HG02610 (cell line): ENCODE data around the gene NARS2.
"Not testable (repeated sequence)": the region's sequence is repeated elsewhere in the genome, so short reads cannot be mapped to it uniquely, and the experiment has no call there.

Source experiments
- ATAC-seq: cut with Tn5 transposase; IDR thresholded peaks from one replicate; pipeline ENCODE4 v1.9.1; 2021; ENCODE audit warnings: mild to moderate bottlenecking, moderate library complexity; ENCODE audit not compliant: unreplicated experiment

NARS2 gene

DNA sequence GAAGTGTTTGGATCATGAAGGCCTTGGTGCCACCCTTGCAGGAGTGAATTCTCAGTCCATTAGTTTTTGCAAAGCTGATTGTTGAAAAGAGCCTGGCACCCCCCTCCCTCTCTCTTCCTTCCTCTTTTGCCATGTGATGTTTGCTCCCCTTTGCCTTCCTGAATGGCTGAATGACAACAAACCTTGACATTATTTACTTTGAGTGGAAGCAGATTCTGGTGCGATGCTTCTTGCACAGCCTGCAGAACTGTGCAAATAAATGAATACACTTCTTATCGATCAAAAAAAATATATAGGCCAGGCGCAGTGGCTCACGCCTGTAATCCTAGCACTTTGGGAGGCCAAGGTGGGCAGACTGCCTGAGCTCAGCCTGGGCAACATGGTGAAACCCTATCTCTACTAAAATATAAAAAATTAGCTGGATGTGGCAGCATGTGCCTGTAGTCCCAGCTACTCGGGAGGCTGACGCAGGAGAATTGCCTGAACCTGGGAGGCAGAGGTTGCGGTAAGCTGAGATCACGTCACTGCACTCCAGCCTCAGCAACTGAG lies 2.0 kb upstream of the NARS2 start:
- ATAC-seq: no peak

DNA sequence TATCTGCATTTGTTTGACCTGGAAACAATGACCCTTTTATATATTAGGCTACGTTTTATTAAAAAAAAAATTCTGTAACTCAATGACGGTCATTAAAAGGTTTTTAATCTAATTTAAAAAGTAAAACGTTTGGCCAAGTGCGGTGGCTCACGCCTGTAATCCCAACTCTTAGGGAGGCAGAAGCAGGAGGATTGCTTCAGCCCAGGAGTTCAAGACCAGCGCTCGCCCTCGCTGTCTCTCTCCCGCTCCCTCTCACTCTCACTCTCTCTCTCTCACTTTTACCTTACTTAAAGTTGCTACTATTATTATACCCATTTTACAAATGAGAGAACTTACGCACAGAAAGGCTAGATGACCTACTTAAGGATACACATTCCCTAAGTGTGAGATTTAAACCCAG lies 814 bp upstream of the NARS2 start:
- no peak for ATAC-seq

DNA sequence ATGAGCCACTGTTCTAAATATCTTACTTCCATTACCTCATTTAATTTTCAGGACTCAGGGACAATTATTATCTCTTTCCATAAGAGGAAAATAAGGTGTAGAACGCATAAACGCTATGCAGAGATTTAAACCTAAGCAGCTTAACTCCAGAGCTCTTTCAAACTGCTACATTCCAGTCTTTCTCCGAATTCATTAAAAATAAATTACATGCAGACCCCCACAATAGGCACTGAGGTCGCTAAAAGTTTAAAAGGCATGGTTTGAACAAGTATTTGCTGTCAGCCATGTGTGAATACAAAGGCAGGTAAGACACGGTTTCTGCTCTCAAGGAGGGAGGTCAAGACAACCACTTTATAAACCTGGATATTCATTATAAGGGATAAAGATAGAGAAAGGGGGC lies 983 bp downstream of the NARS2 start:
- no peak for ATAC-seq

DNA sequence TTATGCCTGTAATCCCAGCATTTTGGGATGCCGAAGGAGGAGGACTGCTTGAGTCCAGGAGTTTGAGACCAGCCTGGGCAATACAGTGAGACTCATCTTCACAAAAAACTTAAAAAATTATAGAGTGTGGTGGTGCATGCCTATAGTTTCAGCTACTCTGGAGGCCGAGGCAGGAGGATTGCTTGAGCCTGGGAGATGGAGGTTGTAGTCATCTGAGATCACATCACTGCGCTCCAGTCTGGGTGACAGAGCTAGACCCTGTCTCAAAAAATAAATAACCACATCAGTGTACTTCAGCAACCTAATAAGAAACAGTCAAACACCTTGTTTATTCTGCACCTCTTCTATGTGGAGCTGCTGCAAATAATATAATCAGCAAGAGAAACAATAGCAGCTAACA lies 1.4 kb downstream of the NARS2 start:
- no peak for ATAC-seq

DNA sequence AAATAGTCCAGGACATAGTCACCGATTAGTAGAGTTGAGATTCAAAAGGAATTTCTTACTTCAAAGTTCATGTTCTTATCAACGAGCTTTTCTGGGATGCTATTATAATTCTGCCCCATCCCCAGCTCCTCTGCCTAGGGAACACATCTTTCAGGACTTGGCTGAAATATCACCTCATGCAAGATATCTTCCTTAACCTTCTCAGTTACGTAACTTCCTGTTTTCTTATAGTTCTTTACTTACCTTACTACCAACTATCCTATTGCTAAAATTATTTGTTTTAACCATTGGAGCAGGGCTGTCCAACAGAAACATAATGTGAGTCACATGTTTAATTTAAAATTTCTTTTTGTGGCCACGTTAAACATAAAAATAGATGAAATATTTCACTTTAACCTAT lies 2.3 kb downstream of the NARS2 start:
- ATAC-seq: no peak

DNA sequence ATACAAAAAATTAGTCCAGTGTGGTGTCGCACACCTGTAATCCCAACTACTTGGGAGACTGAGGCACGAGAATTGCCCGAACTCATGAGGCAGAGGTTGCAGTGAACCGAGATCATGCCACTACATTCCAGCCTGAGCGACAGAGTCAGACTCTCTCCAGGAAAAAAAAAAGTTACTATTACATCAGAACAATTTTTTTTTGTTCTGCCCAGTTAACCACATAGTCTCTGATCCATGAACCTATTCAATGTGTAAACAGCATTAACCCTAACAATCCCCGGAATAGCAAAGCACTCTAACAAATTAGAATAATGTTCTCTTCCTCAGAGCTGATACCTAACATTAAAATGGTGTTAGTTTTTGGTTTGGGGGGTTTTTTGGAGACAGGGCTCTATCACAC lies 4.6 kb downstream of the NARS2 start:
- no peak for ATAC-seq

DNA sequence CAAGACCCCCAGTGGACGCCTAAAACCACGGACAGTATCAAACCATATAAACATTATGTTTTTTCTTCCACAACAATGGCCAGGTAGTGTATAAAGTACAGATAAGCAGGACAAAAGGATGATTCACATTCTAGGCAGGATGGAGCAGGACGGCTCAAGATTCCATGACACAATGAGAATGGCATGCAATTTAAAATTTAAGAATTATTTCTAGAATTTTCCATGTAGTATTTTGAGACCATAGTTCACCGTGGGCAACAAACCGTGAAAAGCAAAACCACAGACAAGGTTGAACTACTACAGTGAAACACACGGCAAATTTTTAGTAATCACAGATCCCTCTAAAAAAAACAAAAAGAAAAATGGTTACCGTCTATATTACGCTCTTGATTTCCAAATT lies 7.5 kb downstream of the NARS2 start:
- ATAC-seq: no peak

DNA sequence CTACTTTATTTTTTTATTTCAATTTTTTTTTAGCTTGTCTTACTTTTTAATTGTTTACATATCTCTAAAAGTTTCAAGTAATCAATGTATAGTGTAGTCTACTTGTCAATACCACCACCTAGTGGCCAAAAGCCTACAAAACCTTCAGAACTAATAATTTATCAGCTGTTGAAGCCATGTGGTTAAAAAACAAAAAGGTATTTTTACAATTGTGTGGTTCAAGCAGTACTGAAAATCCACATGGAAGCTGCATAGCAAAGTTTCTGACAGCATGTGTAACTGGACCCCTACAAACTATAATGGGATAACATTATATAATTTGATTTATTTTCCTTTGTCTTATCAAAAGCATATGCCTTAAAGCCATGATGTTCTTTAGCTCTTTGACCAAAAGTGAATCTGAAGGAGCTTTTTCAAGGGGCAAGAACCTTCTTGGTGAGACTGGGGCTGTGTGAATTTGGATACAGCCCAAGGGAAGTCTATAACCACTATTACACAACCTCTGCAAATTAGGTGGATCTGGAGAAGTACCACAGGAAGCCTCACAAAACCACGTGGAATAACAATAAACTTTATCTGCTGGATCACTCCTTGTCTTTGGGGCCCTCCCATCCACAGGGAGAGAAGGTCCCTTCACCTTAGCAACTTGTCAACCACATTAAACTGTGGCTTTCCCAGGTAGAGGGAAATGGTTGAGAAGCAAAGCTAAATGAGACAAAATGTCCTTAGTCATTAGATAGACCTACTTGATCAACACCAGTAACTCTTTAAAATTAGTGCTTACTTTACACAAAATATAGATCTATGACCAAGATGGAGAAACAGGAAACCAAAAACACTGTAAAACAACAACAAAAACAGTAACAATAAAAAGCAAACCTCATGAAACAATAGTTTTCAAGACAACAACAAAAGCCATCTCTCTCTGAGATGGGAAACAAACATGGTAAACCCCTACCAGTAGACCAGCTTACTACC lies 9.9 kb downstream of the NARS2 start:
- ATAC-seq: peak; percentile 38

DNA sequence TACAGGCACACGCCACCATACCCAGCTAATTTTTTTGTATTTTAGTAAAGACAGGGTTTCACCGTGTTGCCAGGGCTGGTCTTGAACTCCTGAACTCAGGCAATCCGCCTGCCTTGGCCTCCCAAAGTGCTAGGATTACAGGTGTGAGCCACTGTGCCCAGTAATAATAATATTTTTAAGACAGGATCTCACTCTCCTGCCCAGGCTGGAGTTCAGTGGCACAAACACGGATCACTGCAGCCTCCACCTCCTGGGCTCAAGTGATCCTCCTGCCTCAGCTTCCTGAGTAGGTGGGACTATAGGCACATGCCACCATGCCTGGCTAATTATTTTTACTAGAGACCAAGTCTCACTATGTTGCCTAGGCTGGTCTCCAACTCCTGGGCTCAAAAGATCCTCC lies 10.6 kb downstream of the NARS2 start:
- not testable (repeated sequence) for ATAC-seq

DNA sequence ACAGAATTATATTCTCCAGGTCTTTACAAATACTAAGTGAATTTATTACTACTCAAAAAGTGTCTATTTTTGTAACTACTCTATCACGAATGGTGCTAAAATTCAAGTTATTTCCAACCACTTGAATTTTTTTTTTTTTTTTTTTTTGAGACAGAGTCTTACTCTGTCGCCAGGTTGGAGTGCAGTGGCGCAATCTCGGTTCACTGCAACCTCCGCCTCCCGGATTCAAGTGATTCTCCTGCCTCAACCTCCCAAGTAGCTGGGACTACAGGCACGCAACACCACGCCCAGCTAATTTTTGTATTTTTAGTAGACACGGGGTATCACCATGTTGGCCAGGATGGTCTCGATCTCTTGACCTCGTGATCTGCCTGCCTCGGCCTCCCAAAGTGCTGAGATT lies 11.6 kb downstream of the NARS2 start:
- not testable (repeated sequence) for ATAC-seq

DNA sequence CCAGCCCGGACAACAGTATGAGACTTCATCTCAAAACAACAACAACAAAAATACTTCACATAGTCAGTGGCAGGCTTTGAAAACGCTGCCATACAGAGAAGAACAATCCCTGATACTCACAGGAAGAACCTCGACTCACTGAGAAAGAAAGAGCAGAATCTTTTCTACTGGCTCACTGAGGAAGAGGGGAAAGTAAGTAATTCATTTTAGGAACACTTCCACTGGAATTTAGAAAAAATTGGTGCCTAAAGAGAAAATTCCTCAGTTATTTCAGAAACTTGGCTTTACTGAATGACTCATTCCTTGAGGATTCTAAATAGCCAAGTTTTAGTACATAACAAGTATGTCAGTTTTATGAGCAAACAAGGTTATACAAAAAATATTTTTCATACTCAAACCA lies 12.3 kb downstream of the NARS2 start:
- ATAC-seq: no peak

DNA sequence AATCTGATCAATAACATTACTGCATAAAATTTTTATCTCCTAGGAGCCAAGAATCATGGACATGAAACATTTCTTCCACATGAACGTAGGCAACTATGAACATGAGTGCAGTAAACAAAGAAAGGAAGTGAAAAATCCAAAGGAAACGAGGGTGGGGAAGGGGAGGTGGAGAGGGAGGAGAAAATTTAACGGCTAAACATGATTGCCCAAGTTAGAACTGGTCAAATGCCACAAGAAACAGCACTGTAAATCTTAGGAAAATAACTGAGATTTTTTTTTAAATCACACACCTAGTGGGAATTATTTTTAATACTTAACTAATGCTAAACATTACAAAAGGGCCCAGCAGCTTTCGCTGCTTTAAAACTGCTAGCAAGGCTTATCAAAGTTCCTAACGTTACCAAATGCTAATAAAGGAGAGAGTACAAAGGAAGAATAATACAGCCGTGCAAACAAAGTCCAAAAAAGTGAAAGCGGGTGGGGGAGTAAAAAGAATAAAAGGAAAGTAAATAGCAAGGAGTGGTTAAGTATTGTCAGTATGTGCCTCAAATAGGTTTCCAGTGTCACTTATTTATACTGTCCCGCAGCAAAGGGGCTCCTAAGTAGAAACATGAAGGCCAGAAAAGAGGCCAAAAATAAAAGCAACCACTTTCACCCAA lies 13.7 kb downstream of the NARS2 start:
- no peak for ATAC-seq

DNA sequence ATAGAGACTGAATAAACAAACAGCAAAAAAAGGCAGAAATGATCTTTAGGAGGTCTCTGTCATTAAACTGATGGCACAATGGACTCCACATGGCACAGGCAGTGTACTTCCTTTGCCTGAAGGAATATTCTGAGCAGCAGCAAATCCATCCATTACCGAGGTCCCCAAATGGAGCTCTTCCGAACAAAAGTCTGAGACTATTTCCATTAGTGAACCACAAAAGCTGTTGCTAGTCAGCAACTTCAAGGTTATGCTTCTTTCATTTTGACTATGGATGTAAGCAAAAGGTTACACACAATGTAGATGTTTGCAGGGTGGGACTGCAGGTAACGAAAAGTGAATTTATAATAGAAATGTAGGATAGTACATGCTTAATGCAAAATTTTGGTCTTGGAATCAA lies 14.5 kb downstream of the NARS2 start:
- peak; percentile 60 for ATAC-seq

DNA sequence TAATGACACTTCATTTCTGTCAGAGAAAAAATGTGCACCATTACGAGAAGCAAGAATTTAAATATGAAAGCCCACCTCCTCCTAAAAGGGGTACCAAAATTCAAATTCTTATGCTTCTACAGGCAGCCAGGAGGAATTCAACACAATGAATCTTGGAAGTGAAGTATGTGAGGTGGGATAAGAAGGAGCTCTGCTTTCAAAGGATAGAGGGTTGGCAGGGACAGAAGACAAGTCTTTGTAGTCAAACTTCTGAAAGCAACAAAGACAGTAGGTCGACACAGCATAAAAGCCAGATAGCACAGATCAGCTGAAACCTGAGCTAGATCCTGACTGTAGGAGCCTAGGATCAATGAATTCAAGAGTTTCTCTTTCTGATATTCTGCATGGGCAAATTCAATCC lies 17.4 kb downstream of the NARS2 start:
- no peak for ATAC-seq

DNA sequence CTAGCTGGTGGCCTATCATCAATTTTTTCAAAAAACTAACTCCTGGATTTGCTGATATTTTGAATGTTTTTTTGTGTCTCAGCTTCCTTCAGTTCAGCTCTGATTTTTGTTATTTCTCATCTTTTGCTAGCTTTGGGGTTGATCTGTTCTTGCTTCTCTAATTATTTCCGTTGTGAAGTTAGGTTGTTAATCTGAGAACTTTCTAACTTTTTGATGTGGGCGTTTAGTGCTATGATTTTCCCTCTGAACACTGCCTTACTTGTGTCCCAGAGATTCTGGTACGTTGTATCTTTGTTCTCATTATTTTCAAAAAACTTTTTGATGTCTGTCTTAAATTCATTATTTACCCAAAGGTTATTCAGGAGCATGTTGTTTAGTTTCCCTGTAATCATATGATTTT lies 19.1 kb downstream of the NARS2 start:
- ATAC-seq: no peak

DNA sequence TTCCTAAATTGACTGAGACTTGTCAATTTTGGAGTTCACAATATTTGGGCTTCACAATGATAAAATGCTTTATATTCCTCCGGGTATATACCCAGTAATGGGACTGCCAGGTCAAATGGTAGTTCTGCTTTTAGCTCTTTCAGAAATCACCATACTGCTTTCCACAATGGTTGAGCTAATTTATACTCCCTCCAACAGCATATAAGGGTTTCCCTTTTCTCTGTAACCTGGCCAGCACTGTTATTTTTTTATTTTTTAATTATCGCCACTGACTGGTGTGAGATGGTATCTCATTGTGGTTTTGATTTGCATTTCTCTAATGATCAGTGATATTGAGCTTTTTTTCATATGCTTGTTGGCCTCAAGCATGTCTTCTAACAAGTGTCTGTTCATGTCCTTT lies 21.8 kb downstream of the NARS2 start:
- ATAC-seq: no peak

DNA sequence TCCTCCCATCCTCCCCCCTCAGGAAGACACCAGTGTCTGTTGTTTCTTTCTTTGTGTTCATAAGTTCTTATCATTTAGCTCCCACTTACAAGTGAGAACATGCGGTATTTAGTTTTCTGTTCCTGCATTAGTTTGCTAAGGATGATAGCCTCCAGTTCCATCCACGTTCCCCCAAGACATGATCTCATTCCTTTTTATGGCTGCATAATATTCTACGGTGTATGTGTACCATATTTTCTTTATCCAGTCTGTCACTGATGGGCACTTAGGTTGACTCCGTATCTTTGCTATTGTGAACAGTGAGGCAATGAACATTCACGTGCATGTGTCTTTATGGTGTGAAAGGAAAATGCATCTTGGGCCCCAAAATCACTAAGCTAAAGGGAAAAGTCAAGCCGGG lies 22.5 kb downstream of the NARS2 start:
- not testable (repeated sequence) for ATAC-seq

DNA sequence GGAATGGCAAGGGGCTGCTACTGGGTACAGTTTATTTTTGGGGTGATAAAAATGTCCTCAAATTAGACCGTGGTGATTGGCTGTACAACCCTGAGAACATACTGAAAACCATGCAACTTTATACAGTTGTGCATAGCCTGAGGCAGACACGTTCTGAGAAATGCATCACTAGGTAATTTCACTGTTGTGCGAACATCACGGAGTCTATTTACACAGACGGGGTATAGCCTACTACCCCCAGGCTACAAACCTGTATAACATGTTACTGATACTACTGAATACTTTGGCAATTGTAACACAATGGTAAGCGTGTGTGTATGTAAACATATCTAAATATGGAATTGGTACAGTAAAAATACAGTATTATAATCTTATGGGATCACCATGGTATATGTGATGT lies 23.6 kb downstream of the NARS2 start:
- no peak for ATAC-seq

DNA sequence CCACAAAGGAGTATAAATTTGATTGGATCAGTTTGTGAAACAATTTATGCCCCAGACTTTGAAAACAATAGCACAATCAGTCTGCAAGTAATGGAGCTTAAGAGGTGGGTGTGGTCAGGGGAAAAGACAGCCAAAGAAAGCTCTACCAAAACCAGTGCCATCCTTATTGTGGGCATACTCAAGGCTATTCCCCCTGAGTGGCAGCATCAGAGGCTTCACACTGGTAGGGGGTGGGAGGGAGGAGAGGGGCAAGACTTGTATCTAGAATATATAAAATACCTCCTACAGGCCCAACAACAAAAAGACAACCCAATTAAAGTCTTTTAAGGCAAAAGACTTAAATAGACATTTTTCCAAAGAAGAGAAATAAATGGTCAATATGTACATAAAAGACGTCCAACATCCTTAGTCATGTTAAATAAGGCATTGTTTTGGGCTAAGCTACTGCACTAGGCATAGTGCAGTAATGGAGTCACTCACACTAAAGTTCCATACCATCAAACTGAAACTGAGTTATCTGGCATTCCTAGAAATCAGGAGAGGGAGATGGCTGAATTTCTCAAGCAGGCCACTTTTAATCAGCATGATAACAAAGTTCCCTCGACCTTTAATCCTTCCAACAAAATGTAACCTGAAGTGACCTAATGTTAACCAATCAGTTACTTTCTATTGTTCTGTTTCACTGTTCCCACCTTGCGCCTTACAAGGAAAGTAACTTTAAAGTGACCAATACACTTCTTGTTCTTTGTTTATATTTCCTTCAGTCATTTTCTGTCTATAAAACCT lies 24.8 kb downstream of the NARS2 start:
- ATAC-seq: no peak

DNA sequence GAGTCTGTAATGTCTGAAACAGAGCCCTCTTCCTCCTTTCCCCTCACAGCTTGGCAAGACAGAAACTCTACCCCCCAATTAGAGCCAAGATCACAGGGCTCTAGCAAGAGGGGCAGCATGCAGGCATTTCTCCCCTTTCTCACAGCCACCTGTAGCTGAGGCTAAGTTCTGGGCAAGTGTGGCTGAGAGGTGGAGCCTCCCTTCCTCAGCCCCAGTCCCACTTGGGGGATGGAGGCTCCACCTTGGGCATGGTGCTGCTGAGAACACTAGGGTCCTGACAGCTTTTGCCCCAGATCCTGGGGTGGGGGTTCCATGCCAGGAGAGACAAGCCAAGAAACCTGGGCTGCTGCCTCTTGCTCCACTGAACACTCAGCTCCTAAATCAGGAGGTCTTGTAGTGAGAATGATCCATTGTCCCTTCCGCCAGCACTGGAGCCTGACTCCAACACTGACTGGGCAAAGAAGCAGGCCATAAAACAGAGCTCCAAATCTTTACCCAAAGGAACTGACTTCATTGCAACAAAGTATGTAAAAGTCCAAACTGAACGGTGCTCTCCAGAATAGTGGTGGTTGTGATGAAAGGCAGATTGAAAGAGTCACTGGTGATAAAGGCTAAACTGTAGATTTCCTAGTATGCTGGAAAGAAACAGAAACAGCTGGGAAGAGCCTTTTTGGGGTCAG lies 25.6 kb downstream of the NARS2 start:
- ATAC-seq: no peak
